ENCODE measurements around the gene RHOT2. TPM values are rescaled to one million over a fixed set of nuclear protein-coding genes. Genes with fewer than 3 reads are reported as not detected.

Gene RHOT2
- total and polyA plus RNA-seq, 9 of the 15 experiments (the other 6 are each of a cell fraction or from before 2014, with no cell fraction given) = 5.0 to 373 (median 112) TPM

DNA sequence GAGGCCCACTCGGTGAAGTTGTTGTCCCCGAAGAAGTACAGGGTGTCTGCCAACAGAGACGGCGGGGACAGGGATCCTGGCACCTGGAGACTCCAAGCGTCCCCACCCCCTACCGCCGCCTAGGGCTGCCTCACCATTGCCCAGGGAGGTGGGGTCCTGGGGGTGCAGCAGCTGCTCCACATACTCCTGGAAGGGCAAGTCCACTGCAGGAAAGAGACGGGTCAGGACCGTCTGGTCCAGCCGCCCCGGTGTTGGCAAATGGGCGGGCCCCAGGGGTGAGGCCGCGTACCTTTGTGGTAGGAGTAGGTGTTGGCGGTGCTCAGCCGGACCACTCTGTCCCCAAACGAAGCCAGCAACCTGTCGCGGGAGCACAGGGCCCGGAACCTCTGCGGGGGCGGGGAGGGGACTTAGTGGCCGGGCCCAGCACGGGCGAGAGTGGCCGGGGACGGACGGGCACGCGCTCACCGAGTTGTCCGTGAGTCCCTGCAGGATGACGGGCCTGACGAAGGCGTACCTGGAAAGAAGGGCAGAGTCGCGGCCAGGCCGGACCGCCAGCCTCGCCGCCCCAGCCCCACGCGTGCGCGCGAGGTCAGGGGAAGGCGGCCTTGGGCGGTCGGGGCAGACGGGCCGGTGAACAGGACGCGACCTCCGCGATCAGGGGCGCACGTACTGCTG, 15.6 kb downstream of the RHOT2 start (continued):
- TF ChIP-seq ZFP1 (CRISPR knock-in tag; IDR thresholded peaks at IDR 0.05) (no peak), GTF2F1 (IDR thresholded peaks at IDR 0.05; ENCODE audit: low read depth, low read length) (no peak), SAP30 (IDR thresholded peaks at IDR 0.05; ENCODE audit: borderline replicate concordance, insufficient read depth, low read depth, low read length, poor library complexity, severe bottlenecking) (no peak), ZNF785 (CRISPR knock-in tag; IDR thresholded peaks at IDR 0.05) (no peak), SMAD4 (CRISPR knock-in tag; conservative IDR thresholded peaks at IDR 0.05) (0 out of 2 replicates have a peak, but pooled peaks have one; percentile 5), CHD1 (IDR thresholded peaks at IDR 0.05; ENCODE audit: low read length) (peak; percentile 76), ZNF77 (CRISPR knock-in tag; IDR thresholded peaks at IDR 0.05) (no peak), RB1 (IDR thresholded peaks at IDR 0.05; ENCODE audit: low read depth) (no peak), EWSR1 (IDR thresholded peaks at IDR 0.05; ENCODE audit: borderline replicate concordance, low read depth, partially characterized antibody) (no peak), ATF1 (CRISPR knock-in tag; IDR thresholded peaks at IDR 0.05) (no peak), ATF1 (tag; IDR thresholded peaks at IDR 0.05) (no peak), ZNF655 (CRISPR knock-in tag; IDR thresholded peaks at IDR 0.05) (no peak), KAT2B (IDR thresholded peaks at IDR 0.05; ENCODE audit: low read depth, low read length) (no peak), ETS2 (tag; IDR thresholded peaks at IDR 0.05; ENCODE audit: borderline replicate concordance, poor library complexity, severe bottlenecking) (no peak), ZBTB17 (CRISPR knock-in tag; IDR thresholded peaks at IDR 0.05) (peak; percentile 53; the same call in 1 of the 2 replicates), FOXJ3 (CRISPR knock-in tag; IDR thresholded peaks at IDR 0.05) (no peak), JUND (IDR thresholded peaks at IDR 0.05; ENCODE audit: borderline replicate concordance, low read depth, low read length) (no peak), JUND (tag; IDR thresholded peaks at IDR 0.05; ENCODE audit: borderline replicate concordance, low read depth, low read length) (no peak), POLR2AphosphoS5 (IDR thresholded peaks at IDR 0.05; ENCODE audit: control insufficient read depth, insufficient read depth, low read depth, low read length) (no peak)
- TF ChIP-seq, protein P1, sequence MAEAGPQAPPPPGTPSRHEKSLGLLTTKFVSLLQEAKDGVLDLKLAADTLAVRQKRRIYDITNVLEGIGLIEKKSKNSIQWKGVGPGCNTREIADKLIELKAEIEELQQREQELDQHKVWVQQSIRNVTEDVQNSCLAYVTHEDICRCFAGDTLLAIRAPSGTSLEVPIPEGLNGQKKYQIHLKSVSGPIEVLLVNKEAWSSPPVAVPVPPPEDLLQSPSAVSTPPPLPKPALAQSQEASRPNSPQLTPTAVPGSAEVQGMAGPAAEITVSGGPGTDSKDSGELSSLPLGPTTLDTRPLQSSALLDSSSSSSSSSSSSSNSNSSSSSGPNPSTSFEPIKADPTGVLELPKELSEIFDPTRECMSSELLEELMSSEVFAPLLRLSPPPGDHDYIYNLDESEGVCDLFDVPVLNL (CRISPR knock-in tag; IDR thresholded peaks at IDR 0.05; ENCODE audit: low read depth) = no peak
- TF ChIP-seq, protein P2, sequence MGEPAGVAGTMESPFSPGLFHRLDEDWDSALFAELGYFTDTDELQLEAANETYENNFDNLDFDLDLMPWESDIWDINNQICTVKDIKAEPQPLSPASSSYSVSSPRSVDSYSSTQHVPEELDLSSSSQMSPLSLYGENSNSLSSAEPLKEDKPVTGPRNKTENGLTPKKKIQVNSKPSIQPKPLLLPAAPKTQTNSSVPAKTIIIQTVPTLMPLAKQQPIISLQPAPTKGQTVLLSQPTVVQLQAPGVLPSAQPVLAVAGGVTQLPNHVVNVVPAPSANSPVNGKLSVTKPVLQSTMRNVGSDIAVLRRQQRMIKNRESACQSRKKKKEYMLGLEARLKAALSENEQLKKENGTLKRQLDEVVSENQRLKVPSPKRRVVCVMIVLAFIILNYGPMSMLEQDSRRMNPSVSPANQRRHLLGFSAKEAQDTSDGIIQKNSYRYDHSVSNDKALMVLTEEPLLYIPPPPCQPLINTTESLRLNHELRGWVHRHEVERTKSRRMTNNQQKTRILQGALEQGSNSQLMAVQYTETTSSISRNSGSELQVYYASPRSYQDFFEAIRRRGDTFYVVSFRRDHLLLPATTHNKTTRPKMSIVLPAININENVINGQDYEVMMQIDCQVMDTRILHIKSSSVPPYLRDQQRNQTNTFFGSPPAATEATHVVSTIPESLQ (CRISPR knock-in tag; IDR thresholded peaks at IDR 0.05) = 0 out of 2 replicates have a peak, but pooled peaks have one; percentile 69
- TF ChIP-seq, protein P3, sequence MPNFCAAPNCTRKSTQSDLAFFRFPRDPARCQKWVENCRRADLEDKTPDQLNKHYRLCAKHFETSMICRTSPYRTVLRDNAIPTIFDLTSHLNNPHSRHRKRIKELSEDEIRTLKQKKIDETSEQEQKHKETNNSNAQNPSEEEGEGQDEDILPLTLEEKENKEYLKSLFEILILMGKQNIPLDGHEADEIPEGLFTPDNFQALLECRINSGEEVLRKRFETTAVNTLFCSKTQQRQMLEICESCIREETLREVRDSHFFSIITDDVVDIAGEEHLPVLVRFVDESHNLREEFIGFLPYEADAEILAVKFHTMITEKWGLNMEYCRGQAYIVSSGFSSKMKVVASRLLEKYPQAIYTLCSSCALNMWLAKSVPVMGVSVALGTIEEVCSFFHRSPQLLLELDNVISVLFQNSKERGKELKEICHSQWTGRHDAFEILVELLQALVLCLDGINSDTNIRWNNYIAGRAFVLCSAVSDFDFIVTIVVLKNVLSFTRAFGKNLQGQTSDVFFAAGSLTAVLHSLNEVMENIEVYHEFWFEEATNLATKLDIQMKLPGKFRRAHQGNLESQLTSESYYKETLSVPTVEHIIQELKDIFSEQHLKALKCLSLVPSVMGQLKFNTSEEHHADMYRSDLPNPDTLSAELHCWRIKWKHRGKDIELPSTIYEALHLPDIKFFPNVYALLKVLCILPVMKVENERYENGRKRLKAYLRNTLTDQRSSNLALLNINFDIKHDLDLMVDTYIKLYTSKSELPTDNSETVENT (CRISPR knock-in tag; IDR thresholded peaks at IDR 0.05) = peak; percentile 11; the same call in 1 of the 2 replicates

Data from K562 (cell line).